ENCODE data around the gene SNX8. TPM values are rescaled to one million over a fixed set of nuclear protein-coding genes. Genes with fewer than 3 reads are reported as not detected.

The SNX8 gene
- total and polyA plus RNA-seq, 2 donors (not counting 1 experiment from before 2014, with no cell fraction given), result 64.4 to 126 TPM

GRCh38 chr7:2245883-2246675 is 68.2 kb downstream of the SNX8 start:
- Histone ChIP-seq H3K9me3 (ENCODE audit: control extremely low read depth in 1 of 3, control insufficient read depth in 2 of 3, insufficient read depth in 1 of 3, low read length in 2 of 3) (peaks cover 0 to 4% (median 0%) of the 10 kb centered on the region in 3 donors), H3K9ac (ENCODE audit: low read length) (no peak overlapping the region), H3K4me1 (ENCODE audit: control insufficient read depth in 2 of 2, insufficient read depth in 2 of 2, low read length in 2 of 2) (peaks cover 32 to 67% of the 10 kb centered on the region in 2 donors), H2AFZ (ENCODE audit: insufficient read depth, low read depth, low read length, poor library complexity, severe bottlenecking) (no peak overlapping the region), H3K27me3 (replicated peaks in 1 of 4; ENCODE audit: control extremely low read depth in 1 of 4, control insufficient read depth in 3 of 4, insufficient read depth in 4 of 4, low read length in 3 of 4) (no peaks in the 10 kb centered on the region), H3K27ac (ENCODE audit: low read length in 2 of 2) (no peak overlapping the region), H3K4me3 (ENCODE audit: control extremely low read depth in 1 of 5, extremely low read depth in 1 of 5, insufficient read depth in 1 of 5, low read depth in 2 of 5, low read length in 4 of 5) (no peak overlapping the region), H3K79me2 (ENCODE audit: control insufficient read depth, insufficient read depth, low read length) (peaks cover 33% of the 10 kb centered on the region), H3K4me2 (replicated peaks; ENCODE audit: low read depth, low read length, poor library complexity, severe bottlenecking) (peak overlapping the region; percentile 54), H4K20me1 (ENCODE audit: control insufficient read depth, insufficient read depth, low read length, poor library complexity, severe bottlenecking) (no peaks in the 10 kb centered on the region), H3K36me3 (replicated peaks in 1 of 2; ENCODE audit: control extremely low read depth in 1 of 2, control insufficient read depth in 1 of 2, extremely low read depth in 1 of 2, insufficient read depth in 2 of 2, low read length in 1 of 2) (no peaks in the 10 kb centered on the region)
- ChIA-PET POLR2A (interaction anchor here (1.1 kb wide), 1 partner anchor 9 kb away, joined by 4 read pairs; no protein-coding TSS in a partner anchor), CTCF (interaction anchor here (0.6 to 2.5 kb wide), 5 partner anchors 8 to 105 kb away, joined by 3 to 16 read pairs (median 4); no protein-coding TSS in a partner anchor)
- no peaks in the 10 kb centered on the region for H3K9me3 Mint-ChIP-seq (ENCODE audit: insufficient read depth)
- intact Hi-C loops (cut with micrococcal nuclease), result no loop called here
- H3K4me1 Mint-ChIP-seq, result peaks cover 53% of the 10 kb centered on the region
- H3K27me3 Mint-ChIP-seq, result no peaks in the 10 kb centered on the region
- peak; percentile 47 for DNase-seq
- TF ChIP-seq CTCF (IDR thresholded peaks at IDR 0.05) (no peak), EZH2 (IDR thresholded peaks at IDR 0.05; ENCODE audit: borderline replicate concordance, insufficient read depth, low read depth, low read length, poor library complexity, severe bottlenecking) (no peak)
- H3K27ac Mint-ChIP-seq, result peak overlapping the region; percentile 62
- ATAC-seq (ENCODE audit: low read depth), result no peak
- WGBS (ENCODE audit: insufficient coverage), result 17% methylated on average over 22 of the region's 22 CpGs
- H3K4me3 Mint-ChIP-seq, result peak overlapping the region; percentile 38

GRCh38 chr7:2244404-2244995 is 69.7 kb downstream of the SNX8 start:
- WGBS (ENCODE audit: insufficient coverage), result 75% methylated on average over 25 of the region's 25 CpGs
- DNase-seq (no peak), ATAC-seq (ENCODE audit: low read depth) (no peak)
- H2AFZ ChIP-seq (ENCODE audit: insufficient read depth, low read depth, low read length, poor library complexity, severe bottlenecking), result no peak overlapping the region
- no peak overlapping the region for H3K4me2 ChIP-seq (replicated peaks; ENCODE audit: low read depth, low read length, poor library complexity, severe bottlenecking)
- Mint-ChIP-seq H3K27ac (peak overlapping the region; percentile 15), H3K9me3 (ENCODE audit: insufficient read depth) (no peaks in the 10 kb centered on the region), H3K4me1 (peaks cover 56% of the 10 kb centered on the region), H3K4me3 (no peak overlapping the region), H3K27me3 (no peaks in the 10 kb centered on the region)
- peaks cover 0 to under 1% of the 10 kb centered on the region in 2 experiments for H3K36me3 ChIP-seq (replicated peaks in 1 of 2; ENCODE audit: control extremely low read depth in 1 of 2, control insufficient read depth in 1 of 2, extremely low read depth in 1 of 2, insufficient read depth in 2 of 2, low read length in 1 of 2)
- intact Hi-C loops (cut with micrococcal nuclease), result no loop called here
- H4K20me1 ChIP-seq (ENCODE audit: control insufficient read depth, insufficient read depth, low read length, poor library complexity, severe bottlenecking), result no peaks in the 10 kb centered on the region
- H3K4me1 ChIP-seq (ENCODE audit: control insufficient read depth in 2 of 2, insufficient read depth in 2 of 2, low read length in 2 of 2), result peaks cover 39 to 73% of the 10 kb centered on the region in 2 donors
- no peak overlapping the region for H3K27ac ChIP-seq (ENCODE audit: low read length in 2 of 2)
- H3K27me3 ChIP-seq (replicated peaks in 1 of 4; ENCODE audit: control extremely low read depth in 1 of 4, control insufficient read depth in 3 of 4, insufficient read depth in 4 of 4, low read length in 3 of 4), result no peaks in the 10 kb centered on the region
- H3K79me2 ChIP-seq (ENCODE audit: control insufficient read depth, insufficient read depth, low read length), result peaks cover 48% of the 10 kb centered on the region
- CTCF ChIA-PET, result interaction anchor here (1.2 to 2.5 kb wide), 3 partner anchors 15 to 103 kb away, joined by 3 to 16 read pairs (median 7); no protein-coding TSS in a partner anchor
- POLR2A ChIA-PET, result no interaction called here
- H3K9me3 ChIP-seq (ENCODE audit: control extremely low read depth in 1 of 3, control insufficient read depth in 2 of 3, insufficient read depth in 1 of 3, low read length in 2 of 3), result no peaks in the 10 kb centered on the region
- no peak overlapping the region for H3K4me3 ChIP-seq (ENCODE audit: control extremely low read depth in 1 of 5, extremely low read depth in 1 of 5, insufficient read depth in 1 of 5, low read depth in 2 of 5, low read length in 4 of 5)
- TF ChIP-seq EZH2 (IDR thresholded peaks at IDR 0.05; ENCODE audit: borderline replicate concordance, insufficient read depth, low read depth, low read length, poor library complexity, severe bottlenecking), result no peak
- no peak for TF ChIP-seq CTCF (IDR thresholded peaks at IDR 0.05)
- H3K9ac ChIP-seq (ENCODE audit: low read length), result no peak overlapping the region

All from B cell (primary cell).